NCI-H146 (cell line): ENCODE data around the gene UHRF1.
"Not testable (repeated sequence)": the region's sequence is repeated elsewhere in the genome, so short reads cannot be mapped to it uniquely, and the experiment has no call there.

Experiments used
- DNase-seq: peaks from one replicate; lab custom pipeline; 2025; lab: John Stamatoyannopoulos, UW

UHRF1 gene

DNA sequence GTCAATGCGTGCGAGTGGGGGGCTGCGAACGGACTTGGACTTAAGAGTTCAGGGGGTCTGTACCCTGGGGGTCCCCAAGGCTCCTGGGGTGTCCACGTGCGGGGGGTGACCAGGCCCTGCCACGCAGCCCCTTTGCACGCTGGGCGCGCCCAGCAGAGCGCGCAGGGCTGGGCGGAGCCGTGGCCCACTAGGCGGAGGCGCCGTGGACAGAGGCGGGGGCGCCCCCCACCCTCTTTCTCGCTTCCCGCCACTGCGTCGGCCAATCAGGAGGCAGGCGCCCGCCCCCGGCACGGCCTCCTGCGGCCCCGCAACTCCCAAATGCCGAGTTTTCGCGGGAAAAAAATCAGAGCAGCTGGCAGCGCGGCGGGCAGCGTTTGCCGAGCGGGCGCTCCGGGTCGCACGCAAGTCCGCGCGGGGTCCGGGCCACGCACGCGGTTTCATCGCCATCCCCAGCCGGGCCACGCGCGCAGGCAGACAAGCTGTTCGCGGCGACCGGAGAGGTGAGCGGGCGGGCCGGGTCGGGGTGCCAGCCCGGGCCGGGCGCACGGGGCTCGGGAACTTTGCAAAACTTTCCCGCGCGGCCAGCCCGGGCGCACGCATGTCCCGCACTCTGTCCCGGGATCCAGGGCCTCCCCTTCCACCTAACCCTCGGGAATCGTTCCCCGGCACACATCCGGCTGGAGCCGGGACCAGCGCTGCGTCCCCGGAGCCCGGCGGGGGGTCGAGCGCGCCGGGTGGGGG lies at the start of gene UHRF1:
TSS of gene UHRF1 (plus strand) at position 346 of the 741 bp plus-strand sequence. CDS start 1,385 bp downstream, outside the sequence.
- peak; percentile 73 for DNase-seq

DNA sequence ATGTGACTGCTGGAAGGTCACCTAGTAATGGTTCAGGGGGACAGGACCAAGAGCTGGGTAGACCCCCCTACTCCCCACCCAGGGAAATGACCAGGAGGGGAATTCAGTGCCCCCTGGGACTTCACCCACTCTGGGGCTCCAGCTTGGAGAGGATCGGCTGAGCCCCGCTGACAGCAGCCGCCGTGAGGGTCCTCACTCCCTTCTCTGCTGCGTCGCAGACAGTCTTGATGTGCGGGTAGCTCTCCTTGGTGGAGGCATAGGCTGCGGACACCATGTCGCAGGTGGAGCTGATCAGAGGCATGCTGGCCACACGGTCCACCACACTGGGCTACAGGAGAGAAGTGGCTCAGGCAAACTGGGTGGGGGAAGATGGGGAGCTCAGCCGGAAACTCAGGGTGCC lies 49.6 kb upstream of the UHRF1 start:
- DNase-seq = no peak

DNA sequence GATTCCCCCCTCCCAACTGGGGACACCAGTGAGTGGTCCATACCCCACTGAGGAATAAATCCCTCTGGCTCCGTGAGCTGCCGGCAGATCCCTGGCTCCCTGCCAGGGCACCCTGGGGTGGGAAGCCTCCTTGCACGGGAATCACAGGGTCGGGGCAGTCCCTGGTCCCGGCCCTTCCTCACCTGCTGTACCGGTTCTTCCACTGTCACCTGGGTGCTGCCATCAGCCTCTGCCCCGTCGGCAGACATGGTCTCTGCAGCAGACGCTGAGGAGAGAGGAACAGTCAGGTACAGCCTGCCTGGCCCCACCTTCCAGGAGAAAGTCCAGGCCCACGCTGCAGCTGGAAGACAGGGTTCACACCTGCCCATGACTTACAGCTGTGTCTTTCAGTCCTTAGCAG lies 48.2 kb upstream of the UHRF1 start:
- peak; percentile 54 for DNase-seq

- DNase-seq = no peak
Observed at GRCh38 chr19:4866595-4867424, 42.5 kb upstream of the UHRF1 start.

GRCh38 chr19:4867534-4868285 lies 41.6 kb upstream of the UHRF1 start, which contains the start of gene PLIN3:
Gene PLIN3, minus strand, starts transcription at chr19:4867667. Its CDS starts 6,273 bp downstream, at chr19:4861394.
- peak; percentile 45 for DNase-seq

GRCh38 chr19:4868286-4868834 lies 40.9 kb upstream of the UHRF1 start:
- DNase-seq = no peak

DNA sequence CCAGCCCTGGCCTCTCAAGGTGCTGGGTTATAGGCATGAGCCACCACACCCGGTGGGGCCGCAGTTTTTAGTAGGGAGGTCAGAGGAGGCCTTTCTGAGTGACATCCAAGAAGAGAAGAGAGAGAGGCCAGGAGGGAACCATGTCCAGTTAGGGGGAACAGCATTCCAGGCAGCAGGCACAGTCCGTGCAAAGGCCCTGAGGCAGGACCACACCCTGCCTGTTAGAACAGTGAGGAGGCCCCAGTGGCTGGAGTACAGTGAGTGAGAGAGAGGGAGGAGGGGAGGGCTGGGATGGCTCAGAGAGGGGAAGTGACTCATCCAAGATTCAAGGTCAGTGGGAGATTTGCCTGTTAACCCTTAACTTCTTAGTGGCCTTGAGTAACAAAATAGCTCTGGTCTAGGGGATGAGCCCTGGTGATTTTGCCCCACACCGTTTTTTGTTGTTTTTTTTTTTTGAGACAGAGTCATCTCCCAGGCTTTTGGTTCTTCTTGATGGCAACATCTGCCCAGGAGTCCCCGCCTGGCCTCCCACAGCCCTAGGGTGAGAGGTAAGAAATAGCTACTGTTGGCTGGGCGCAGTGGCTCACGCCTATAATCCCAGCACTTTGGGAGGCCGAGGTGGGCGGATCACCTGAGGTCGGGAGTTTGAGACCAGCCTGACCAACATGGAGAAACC lies 39.1 kb upstream of the UHRF1 start:
- DNase-seq = no peak

DNA sequence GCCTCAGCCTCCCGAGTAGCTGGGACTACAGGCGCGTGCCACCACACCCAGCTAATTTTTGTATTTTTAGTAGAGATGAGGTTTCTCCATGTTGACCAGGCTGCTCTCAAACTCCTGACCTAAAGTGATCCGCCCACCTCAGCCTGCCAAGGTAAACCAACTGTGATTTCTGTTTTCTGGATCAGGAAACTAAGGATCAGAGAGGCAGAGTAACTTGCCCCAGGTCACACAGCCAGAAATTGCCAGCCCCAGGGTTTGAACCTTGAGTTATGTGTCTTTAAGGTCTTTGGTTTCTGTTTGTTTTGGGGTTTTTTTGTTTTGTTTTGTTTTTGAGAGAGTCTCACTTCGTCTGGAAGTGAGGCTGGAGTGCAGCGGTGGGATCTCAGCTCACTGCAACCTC lies 37.6 kb upstream of the UHRF1 start:
- DNase-seq = no peak

GRCh38 chr19:4873930-4874329 lies 35.4 kb upstream of the UHRF1 start:
- no peak for DNase-seq

DNA sequence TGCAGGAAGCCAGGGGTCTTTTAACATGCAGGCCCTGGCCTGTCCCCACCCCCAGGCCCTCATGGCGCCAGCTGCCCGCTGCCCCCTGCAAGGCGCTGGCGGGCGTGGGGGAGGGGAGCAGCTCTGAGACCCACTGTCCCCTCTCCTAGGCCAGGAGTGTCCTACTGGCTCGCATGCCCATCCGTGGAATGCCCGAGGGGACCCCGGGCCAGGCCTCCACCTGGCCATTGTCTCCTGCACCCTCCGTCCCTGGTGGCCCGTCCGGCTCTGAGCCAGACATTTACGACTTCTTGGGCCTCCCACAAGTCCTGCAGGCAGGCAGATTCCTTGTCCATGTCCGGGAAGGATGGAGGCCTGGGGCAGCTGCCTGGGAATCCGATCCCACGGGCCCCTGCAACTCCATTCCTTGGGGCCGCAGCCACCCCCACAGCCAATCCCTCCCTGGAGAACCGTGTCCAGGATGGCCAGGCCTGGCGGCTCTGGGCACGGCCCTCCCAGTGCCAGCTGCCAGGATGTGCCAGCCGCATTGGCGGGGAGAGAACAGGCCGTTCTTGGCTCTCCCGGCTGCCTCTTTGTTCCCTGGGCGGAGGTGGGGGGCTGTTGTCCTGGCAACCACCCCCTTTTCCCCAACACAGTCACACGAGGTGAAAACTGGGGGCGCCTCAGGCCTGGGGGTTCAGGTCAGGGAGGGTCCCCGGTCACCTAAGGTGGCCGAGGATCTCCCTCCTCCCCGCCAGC lies 31.4 kb upstream of the UHRF1 start:
- DNase-seq = no peak

- no peak for DNase-seq
Observed at GRCh38 chr19:4878491-4878968, 30.8 kb upstream of the UHRF1 start.

GRCh38 chr19:4879041-4879440 lies 30.3 kb upstream of the UHRF1 start:
- no peak for DNase-seq

GRCh38 chr19:4882874-4883273 lies 26.4 kb upstream of the UHRF1 start:
- DNase-seq = not testable (repeated sequence)

DNA sequence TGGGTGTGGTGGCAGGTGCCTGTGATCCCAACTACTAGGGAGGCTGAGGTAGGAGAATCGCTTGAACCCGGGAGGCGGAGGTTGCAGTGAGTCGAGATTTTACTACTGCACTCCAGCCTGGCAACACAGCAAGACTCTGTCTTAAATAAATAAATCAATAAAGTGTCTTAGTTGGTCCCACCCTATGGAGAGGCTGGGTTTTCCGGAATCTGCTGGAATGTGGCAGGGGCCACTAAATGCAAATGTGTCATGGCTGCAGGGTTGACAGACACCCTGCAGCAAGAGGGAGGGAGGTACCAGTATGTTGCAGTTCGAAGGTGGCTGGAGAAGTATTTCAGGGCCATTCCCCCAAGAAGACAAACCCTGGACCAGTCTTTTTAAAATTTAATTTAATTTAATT lies 24.3 kb upstream of the UHRF1 start:
- not testable (repeated sequence) for DNase-seq

- not testable (repeated sequence) for DNase-seq
Observed at GRCh38 chr19:4887803-4888202, 21.5 kb upstream of the UHRF1 start.

- no peak for DNase-seq
Observed at GRCh38 chr19:4889034-4889815, 20.1 kb upstream of the UHRF1 start.

DNA sequence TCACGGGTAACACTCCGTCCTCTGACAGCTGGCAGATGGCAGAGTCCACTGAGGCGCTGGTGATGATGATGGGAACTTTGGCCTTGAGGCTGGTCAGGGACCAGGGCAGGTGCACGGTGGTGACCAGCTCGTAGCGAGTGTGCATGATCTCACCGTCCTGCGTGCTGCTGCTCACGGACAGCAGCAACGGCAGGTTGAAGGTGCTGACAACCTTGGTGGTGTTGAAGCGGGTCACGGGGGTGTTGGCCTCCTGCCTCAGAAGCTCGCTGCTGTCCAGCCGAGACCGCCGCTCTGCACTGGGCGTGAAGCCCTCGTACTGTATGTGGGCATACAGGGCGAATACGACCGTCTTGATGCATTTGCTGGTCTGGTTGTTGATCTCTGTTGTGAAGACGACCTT lies 18.2 kb upstream of the UHRF1 start:
- no peak for DNase-seq

DNA sequence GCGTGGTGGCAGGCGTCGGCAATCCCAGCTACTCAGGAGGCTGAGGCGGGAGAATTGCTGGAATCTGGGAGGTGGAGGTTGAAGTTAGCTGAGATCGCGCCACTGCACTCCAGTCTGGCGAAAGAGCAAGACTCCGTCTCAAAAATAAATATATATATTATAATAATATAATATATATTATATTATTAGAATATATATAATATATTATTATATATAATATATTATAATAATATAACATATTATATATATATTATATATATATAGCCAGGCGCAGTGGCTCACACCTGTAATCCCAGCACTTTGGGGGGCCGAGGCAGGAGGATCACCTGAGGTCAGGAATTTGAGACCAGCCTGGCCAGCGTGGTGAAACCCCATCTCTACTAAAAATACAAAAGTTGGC lies 16.3 kb upstream of the UHRF1 start:
- not testable (repeated sequence) for DNase-seq

DNA sequence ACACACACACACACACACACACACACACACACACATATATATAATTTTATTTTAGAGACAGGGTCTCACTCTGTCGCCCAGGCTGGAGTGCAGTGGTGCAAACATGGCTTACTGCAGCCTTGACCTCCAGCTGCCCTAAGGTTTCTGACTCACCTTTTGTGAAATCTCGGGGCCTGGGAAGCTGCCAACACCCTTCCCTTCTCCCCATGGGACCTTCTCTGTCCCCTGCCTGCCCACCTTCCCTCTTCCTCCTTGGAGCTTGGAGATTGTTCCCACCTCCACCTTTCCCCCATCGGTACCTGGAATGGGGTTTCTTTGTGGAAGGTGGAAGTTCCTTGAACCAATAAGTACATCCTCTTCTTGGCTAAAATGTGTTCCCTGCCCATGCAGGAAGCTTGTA lies 12.9 kb upstream of the UHRF1 start:
- DNase-seq = no peak

GRCh38 chr19:4897146-4897545 lies 12.2 kb upstream of the UHRF1 start:
- DNase-seq = no peak
